Fibroblast of the aortic adventitia (primary cell): ENCODE measurements around the gene AREL1. TPM values are rescaled to one million over a fixed set of nuclear protein-coding genes. Genes with fewer than 3 reads are reported as not detected.
A peak's percentile ranks its signal among the peaks of the same experiment; 100 is the strongest.
"Not testable (repeated sequence)": the region's sequence is repeated elsewhere in the genome, so short reads cannot be mapped to it uniquely, and the experiment has no call there.

ENCODE experiments used
- DNase-seq: peaks from one replicate; pipeline ENCODE4 v3.0.0-alpha.2; 2010; ENCODE audit warnings: low read depth
- H3K4me3 ChIP-seq: 2 replicates; pipeline ENCODE4 v1.5.1; 2011; ENCODE audit warnings: low read depth, mild to moderate bottlenecking, control low read depth, low read length, moderate library complexity
- total RNA-seq: library from RNA; depleted of rRNA; stranded (reverse); fragments of >200 nt; gene quantifications from 2 replicates; pipeline ENCODE4 v1.2.3, GENCODE V29; 2012; ENCODE audit warnings: low replicate concordance
- TF ChIP-seq, protein P1 (sequence below): IDR thresholded peaks from 2 replicates; pipeline ENCODE4 v1.5.1; 2011; ENCODE audit warnings: mild to moderate bottlenecking, low read length, control low read depth, inconsistent platforms; ENCODE audit not compliant: insufficient read depth

AREL1 gene, protein sequence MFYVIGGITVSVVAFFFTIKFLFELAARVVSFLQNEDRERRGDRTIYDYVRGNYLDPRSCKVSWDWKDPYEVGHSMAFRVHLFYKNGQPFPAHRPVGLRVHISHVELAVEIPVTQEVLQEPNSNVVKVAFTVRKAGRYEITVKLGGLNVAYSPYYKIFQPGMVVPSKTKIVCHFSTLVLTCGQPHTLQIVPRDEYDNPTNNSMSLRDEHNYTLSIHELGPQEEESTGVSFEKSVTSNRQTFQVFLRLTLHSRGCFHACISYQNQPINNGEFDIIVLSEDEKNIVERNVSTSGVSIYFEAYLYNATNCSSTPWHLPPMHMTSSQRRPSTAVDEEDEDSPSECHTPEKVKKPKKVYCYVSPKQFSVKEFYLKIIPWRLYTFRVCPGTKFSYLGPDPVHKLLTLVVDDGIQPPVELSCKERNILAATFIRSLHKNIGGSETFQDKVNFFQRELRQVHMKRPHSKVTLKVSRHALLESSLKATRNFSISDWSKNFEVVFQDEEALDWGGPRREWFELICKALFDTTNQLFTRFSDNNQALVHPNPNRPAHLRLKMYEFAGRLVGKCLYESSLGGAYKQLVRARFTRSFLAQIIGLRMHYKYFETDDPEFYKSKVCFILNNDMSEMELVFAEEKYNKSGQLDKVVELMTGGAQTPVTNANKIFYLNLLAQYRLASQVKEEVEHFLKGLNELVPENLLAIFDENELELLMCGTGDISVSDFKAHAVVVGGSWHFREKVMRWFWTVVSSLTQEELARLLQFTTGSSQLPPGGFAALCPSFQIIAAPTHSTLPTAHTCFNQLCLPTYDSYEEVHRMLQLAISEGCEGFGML
- total RNA-seq, result 21.8 and 27.1 TPM in 2 replicates

- H3K4me3 ChIP-seq, result peak within 1 kb of the TSS; percentile 82
- TF ChIP-seq, protein P1, sequence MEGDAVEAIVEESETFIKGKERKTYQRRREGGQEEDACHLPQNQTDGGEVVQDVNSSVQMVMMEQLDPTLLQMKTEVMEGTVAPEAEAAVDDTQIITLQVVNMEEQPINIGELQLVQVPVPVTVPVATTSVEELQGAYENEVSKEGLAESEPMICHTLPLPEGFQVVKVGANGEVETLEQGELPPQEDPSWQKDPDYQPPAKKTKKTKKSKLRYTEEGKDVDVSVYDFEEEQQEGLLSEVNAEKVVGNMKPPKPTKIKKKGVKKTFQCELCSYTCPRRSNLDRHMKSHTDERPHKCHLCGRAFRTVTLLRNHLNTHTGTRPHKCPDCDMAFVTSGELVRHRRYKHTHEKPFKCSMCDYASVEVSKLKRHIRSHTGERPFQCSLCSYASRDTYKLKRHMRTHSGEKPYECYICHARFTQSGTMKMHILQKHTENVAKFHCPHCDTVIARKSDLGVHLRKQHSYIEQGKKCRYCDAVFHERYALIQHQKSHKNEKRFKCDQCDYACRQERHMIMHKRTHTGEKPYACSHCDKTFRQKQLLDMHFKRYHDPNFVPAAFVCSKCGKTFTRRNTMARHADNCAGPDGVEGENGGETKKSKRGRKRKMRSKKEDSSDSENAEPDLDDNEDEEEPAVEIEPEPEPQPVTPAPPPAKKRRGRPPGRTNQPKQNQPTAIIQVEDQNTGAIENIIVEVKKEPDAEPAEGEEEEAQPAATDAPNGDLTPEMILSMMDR, result no peak
- DNase-seq, result peak; percentile 93
These were observed at the start of gene AREL1, which contains the start of gene FCF1 for GRCh38 chr14:74712499-74713394. Gene AREL1 (minus strand): TSS chr14:74713080. CDS start chr14:74685615, 27,465 bp downstream. Gene FCF1 (plus strand): TSS chr14:74713144. CDS start chr14:74713198, 54 bp downstream.

- H3K4me3 ChIP-seq, DNase-seq: not testable (repeated sequence)
These were observed 45.6 kb upstream of the AREL1 start for GRCh38 chr14:74758505-74758904.

DNA sequence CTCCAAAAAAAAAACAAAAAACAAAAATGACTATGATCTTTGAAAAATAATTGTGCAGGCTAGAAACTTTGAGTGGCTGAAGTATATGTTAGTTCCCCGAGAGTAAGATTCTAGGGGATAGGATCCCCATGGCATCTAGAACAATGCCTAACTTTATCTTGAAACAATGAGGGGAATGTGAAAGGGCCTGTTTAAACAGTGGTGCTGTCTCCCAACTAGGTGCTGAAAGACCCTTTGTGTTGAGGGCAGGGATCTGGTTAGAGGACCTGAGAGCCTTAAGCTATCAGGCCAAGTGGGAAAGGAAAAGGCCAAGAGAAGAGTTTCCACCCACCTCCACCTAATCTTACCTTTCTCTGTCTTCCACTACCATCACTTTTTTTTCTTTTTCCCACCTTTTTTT lies 43.4 kb upstream of the AREL1 start:
- DNase-seq, result no peak
- no peak overlapping the region for H3K4me3 ChIP-seq
- TF ChIP-seq, protein P1, result no peak

DNA sequence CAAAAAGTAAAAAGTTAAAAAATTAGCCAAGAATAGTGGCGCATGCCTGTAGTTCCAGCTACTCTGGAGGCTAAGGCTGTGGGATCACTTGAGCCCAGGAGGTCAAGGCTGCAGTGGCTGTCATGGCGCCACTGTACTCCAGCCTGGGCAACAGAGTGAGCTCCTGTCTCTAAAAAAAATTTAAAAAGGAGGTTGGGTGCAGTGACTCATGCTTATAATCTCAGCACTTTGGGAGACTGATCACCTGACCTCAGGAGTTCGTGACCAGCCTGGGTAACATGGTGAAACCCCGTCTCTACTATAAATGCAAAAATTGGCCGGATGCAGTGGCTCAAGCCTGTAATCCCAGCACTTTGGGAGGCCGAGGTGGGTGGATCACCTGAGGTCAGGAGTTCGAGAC lies 42.0 kb upstream of the AREL1 start:
- H3K4me3 ChIP-seq, result no peak overlapping the region
- TF ChIP-seq, protein P1, result no peak
- DNase-seq, result no peak

DNA sequence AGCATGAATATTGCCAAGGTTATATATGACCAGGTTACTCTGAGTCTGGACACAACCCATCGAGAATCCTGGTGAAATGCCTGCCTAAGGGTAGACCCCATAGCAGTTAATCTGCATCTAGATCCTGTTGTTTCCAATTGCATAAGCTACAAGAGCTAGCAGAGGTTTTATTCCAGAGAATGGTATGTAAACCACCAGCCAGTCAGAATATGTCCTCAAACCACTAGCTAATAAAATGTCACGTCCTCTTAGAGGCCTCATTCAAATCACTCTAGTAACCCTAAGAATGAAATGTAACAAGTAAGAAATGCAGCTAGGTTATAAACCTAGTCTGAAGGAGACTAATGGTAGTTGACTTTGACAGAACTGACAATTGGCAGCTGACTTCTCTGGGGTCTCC lies 41.3 kb upstream of the AREL1 start:
- H3K4me3 ChIP-seq, result no peak overlapping the region
- DNase-seq, result no peak
- TF ChIP-seq, protein P1, result no peak

DNA sequence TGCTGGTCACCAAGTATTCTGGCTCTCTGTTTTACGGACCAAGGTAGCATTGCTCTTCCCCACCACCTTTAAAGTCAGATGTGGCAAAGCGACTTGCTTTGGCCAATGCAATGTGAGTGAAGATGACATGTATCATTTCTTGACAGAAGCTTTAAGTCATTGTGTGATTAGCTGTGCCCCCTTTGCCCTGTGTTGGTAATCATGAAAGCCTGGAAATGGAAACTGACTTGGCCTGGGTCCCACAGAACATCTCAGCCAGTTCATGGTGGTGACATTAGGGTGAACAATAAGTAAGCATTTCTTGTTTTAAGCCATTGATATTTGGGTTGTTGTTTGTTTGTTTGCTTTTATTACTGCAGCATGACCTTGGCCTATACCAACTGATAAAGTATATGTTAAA lies 34.4 kb upstream of the AREL1 start:
- no peak for DNase-seq
- H3K4me3 ChIP-seq, result no peak overlapping the region
- TF ChIP-seq, protein P1, result no peak
